K562 (cell line): ENCODE data around the gene LINGO3. TPM values are rescaled to one million over a fixed set of nuclear protein-coding genes. Genes with fewer than 3 reads are reported as not detected.

ENCODE experiments used
- ASH1L ChIP-seq: fragments of 450-650 bp; IDR thresholded peaks from 2 replicates; pipeline ENCODE4 v1.6.1; 2018; ENCODE audit warnings: borderline replicate concordance, mild to moderate bottlenecking, low read depth; ENCODE audit not compliant: partially characterized antibody
- ATF6 ChIP-seq: sonication (generic); formaldehyde crosslinking; IDR thresholded peaks from 2 replicates; pipeline ENCODE4 v1.4.0; 2020; ENCODE audit warnings: mild to moderate bottlenecking, missing genetic modification reagents
- BHLHE40 ChIP-seq: IDR thresholded peaks from 2 replicates; pipeline ENCODE4 v1.6.1; 2011; ENCODE audit warnings: low read length, improper control_type of control experiment
- DPF2 ChIP-seq: fragments of 450-650 bp; IDR thresholded peaks from 2 replicates; pipeline ENCODE4 v1.6.1; 2016
- IFI16 ChIP-seq: fragments of 250-450 bp; sonication (Bioruptor Pico); IDR thresholded peaks from 2 replicates; pipeline ENCODE4 v2.1.2; 2022; ENCODE audit warnings: mild to moderate bottlenecking, inconsistent platforms
- KAT7 ChIP-seq: sonication (generic); formaldehyde crosslinking; IDR thresholded peaks from 2 replicates; pipeline ENCODE4 v1.8.0; 2022; ENCODE audit warnings: missing genetic modification reagents, mild to moderate bottlenecking, borderline replicate concordance
- LARP7 ChIP-seq: fragments of 450-650 bp; IDR thresholded peaks from 2 replicates; pipeline ENCODE4 v1.6.1; 2016
- MEF2A ChIP-seq: IDR thresholded peaks from 2 replicates; pipeline ENCODE4 v1.6.1; 2011; ENCODE audit warnings: low read depth, mild to moderate bottlenecking, low read length, moderate library complexity; ENCODE audit not compliant: control insufficient read depth
- MTF1 ChIP-seq: fragments of 250-450 bp; sonication (Bioruptor Pico); IDR thresholded peaks from 2 replicates; pipeline ENCODE4 v1.9.0; 2021; ENCODE audit warnings: moderate library complexity, mild to moderate bottlenecking, inconsistent platforms, borderline replicate concordance
- PATZ1 ChIP-seq: fragments of 250-450 bp; sonication (Bioruptor Pico); IDR thresholded peaks from 2 replicates; pipeline ENCODE4 v1.5.0; 2020; ENCODE audit warnings: mild to moderate bottlenecking, borderline replicate concordance
- PHF8 ChIP-seq: fragments of 200-600 bp; sonication (generic); IDR thresholded peaks from 2 replicates; pipeline ENCODE4 v1.6.1; 2012; ENCODE audit warnings: mixed run types, mild to moderate bottlenecking, inconsistent platforms, low read length, moderate library complexity, borderline replicate concordance
- RFX7 ChIP-seq: fragments of 250-450 bp; sonication (Bioruptor Pico); IDR thresholded peaks from 2 replicates; pipeline ENCODE4 v1.5.1; 2021; ENCODE audit warnings: mild to moderate bottlenecking
- SMAD1 ChIP-seq: fragments of 150-350 bp; IDR thresholded peaks from 2 replicates; pipeline ENCODE4 v1.6.1; 2014; ENCODE audit warnings: low read length, low read depth; ENCODE audit not compliant: partially characterized antibody
- SRSF7 ChIP-seq: fragments of 200-400 bp; formaldehyde crosslinking; optimal IDR thresholded peaks from 2 replicates; pipeline ENCODE3; 2017; ENCODE audit warnings: mild to moderate bottlenecking, low read depth, low read length
- YY1 ChIP-seq, 3 experiments: IDR thresholded peaks; 2 replicates each; pipeline ENCODE4 v1.6.1; 2011; ENCODE audit warnings: low read length in 2 of 3, mild to moderate bottlenecking in 2 of 3, moderate library complexity in 2 of 3, borderline replicate concordance in 1 of 3, control low read depth in 1 of 3, low read depth in 1 of 3; ENCODE audit not compliant: insufficient read depth in 3 of 3, insufficient replicate concordance in 2 of 3, control insufficient read depth in 1 of 3, insufficient read length in 1 of 3; ENCODE audit errors: extremely low read depth in 1 of 3
- ZBTB5 ChIP-seq: fragments of 450-650 bp; IDR thresholded peaks from 2 replicates; pipeline ENCODE4 v1.6.1; 2017; ENCODE audit warnings: antibody characterized with exemption
- ZEB2 ChIP-seq: fragments of 450-650 bp; IDR thresholded peaks from 2 replicates; pipeline ENCODE4 v1.6.1; 2016
- ZNF253 ChIP-seq: fragments of 250-450 bp; sonication (Bioruptor Pico); conservative IDR thresholded peaks from 2 replicates; pipeline ENCODE4 v1.6.1; 2021; ENCODE audit warnings: mild to moderate bottlenecking
- polyA plus RNA-seq, 8 experiments: library from polyadenylated mRNA; depleted of rRNA in 4 of 8; stranded (reverse) in 5 of 8; unstranded in 3 of 8; fragments of >200 nt; fragmentation: Nextera tagmentation in 2 of 8; fragmentation: Illumina TruSeq in 1 of 8; extraction: Ambion mirVana in 2 of 8; extraction: Trizol in 1 of 8; gene quantifications; 2 replicates each; pipeline versions ENCODE4 v1.2.1 to v1.2.3, GENCODE V29; 2011 to 2014; ENCODE audit warnings: inconsistent platforms in 1 of 8, missing spikeins in 1 of 8
- total RNA-seq, 7 experiments: library from RNA; depleted of rRNA in 6 of 7; stranded (reverse); fragments of >200 nt in 6 of 7; fragmentation: Illumina TruSeq in 2 of 7; extraction: Trizol in 2 of 7; gene quantifications; 2 replicates each; pipeline versions ENCODE4 v1.2.1 to v1.2.3, GENCODE V29; 2011 to 2021; ENCODE audit warnings: low replicate concordance in 1 of 7
- TF ChIP-seq, protein P1 (sequence below): IDR thresholded peaks from 2 replicates; pipeline ENCODE4 v1.6.1; 2011; ENCODE audit not compliant: insufficient read length; ENCODE audit errors: extremely low read depth
- TF ChIP-seq, protein P2 (sequence below): sonication (generic); formaldehyde crosslinking; IDR thresholded peaks from 2 replicates; pipeline ENCODE4 v1.8.0; 2022; ENCODE audit warnings: missing genetic modification reagents, mild to moderate bottlenecking, borderline replicate concordance

The LINGO3 gene
- total and polyA plus RNA-seq, 9 of the 15 experiments (the other 6 are each of a cell fraction or from before 2014, with no cell fraction given), result 0.03 to 0.05 (median 0.03) TPM; not detected in 6

GRCh38 chr19:2329501-2329916 lies 21.6 kb upstream of the LINGO3 start (continued):
- no peak for TF ChIP-seq MTF1 (CRISPR knock-in tag)
- TF ChIP-seq, protein P1, sequence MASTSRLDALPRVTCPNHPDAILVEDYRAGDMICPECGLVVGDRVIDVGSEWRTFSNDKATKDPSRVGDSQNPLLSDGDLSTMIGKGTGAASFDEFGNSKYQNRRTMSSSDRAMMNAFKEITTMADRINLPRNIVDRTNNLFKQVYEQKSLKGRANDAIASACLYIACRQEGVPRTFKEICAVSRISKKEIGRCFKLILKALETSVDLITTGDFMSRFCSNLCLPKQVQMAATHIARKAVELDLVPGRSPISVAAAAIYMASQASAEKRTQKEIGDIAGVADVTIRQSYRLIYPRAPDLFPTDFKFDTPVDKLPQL, result no peak
- no peak for TF ChIP-seq ZBTB5
- no peak for TF ChIP-seq SRSF7
- no peak for TF ChIP-seq SMAD1
- TF ChIP-seq PATZ1, result no peak
- TF ChIP-seq, protein P2, sequence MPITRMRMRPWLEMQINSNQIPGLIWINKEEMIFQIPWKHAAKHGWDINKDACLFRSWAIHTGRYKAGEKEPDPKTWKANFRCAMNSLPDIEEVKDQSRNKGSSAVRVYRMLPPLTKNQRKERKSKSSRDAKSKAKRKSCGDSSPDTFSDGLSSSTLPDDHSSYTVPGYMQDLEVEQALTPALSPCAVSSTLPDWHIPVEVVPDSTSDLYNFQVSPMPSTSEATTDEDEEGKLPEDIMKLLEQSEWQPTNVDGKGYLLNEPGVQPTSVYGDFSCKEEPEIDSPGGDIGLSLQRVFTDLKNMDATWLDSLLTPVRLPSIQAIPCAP, result no peak
- TF ChIP-seq ATF6 (CRISPR knock-in tag), result no peak
- TF ChIP-seq ZEB2, result no peak
- no peak for TF ChIP-seq BHLHE40
- TF ChIP-seq PHF8, result no peak
- no peak for TF ChIP-seq RFX7 (CRISPR knock-in tag)
- TF ChIP-seq YY1 (IDR thresholded peaks at IDR 0.05; ENCODE audit: borderline replicate concordance in 1 of 3, control insufficient read depth in 1 of 3, extremely low read depth in 1 of 3, insufficient read depth in 3 of 3, insufficient read length in 1 of 3, insufficient replicate concordance in 2 of 3, low read depth in 1 of 3, low read length in 2 of 3), result peak in 1 of 3 experiments; percentile 4
- no peak for TF ChIP-seq DPF2
- no peak for TF ChIP-seq ZNF253
- TF ChIP-seq MEF2A, result no peak
- TF ChIP-seq IFI16 (CRISPR knock-in tag), result no peak
- peak; percentile 52; the same call in 1 of the 2 replicates for TF ChIP-seq KAT7 (CRISPR knock-in tag)
- no peak for TF ChIP-seq ASH1L
- no peak for TF ChIP-seq LARP7
